Ramos (cell line): Measurements from ENCODE around the gene ARHGAP35.

Experiments
- in situ Hi-C: fragments of 300-500 bp; cut with MboI; formaldehyde crosslinking; loops from one replicate; pipeline ENCODE4 v1.14.3; 2022; ENCODE audit warnings: low sequenced_read_pairs; ENCODE audit not compliant: unreplicated experiment

The ARHGAP35 gene

GRCh38 chr19:46841458-46842083 is 19.2 kb upstream of the ARHGAP35 start:
- in situ Hi-C loops = loop anchor here (5.0 kb wide), 1 partner anchor 89 kb away; no protein-coding TSS in a partner anchor

- in situ Hi-C loops = loop anchor here (5.0 kb wide), 1 partner anchor 90 kb away; no protein-coding TSS in a partner anchor
Observed at GRCh38 chr19:46842791-46843190, 18.0 kb upstream of the ARHGAP35 start.

- in situ Hi-C loops = loop anchor here (5.0 kb wide), 1 partner anchor 92 kb away; no protein-coding TSS in a partner anchor
Observed at GRCh38 chr19:46844067-46844489, 16.7 kb upstream of the ARHGAP35 start.

GRCh38 chr19:46845959-46846459 is 14.8 kb upstream of the ARHGAP35 start:
- in situ Hi-C loops = no loop called here

- in situ Hi-C loops = no loop called here
Observed at GRCh38 chr19:46847528-46847927, 13.3 kb upstream of the ARHGAP35 start.

- in situ Hi-C loops = no loop called here
Observed at GRCh38 chr19:46848389-46848788, 12.4 kb upstream of the ARHGAP35 start.

GRCh38 chr19:46849610-46850009 is 11.2 kb upstream of the ARHGAP35 start:
- in situ Hi-C loops = loop anchor here (5.0 kb wide), 1 partner anchor 143 kb away; no protein-coding TSS in a partner anchor

GRCh38 chr19:46850228-46851203 is 10.3 kb upstream of the ARHGAP35 start, which contains the start of gene AP2S1:
AP2S1 (minus strand) TSS chr19:46850846; CDS start chr19:46850766, 80 bp downstream.
- in situ Hi-C loops = loop anchor here (5.0 kb wide), 1 partner anchor 142 kb away; no protein-coding TSS in a partner anchor

GRCh38 chr19:46852830-46853229 is 8.0 kb upstream of the ARHGAP35 start:
- in situ Hi-C loops = loop anchor here (5.0 kb wide), 1 partner anchor 139 kb away; no protein-coding TSS in a partner anchor

GRCh38 chr19:46854698-46855097 is 6.1 kb upstream of the ARHGAP35 start:
- in situ Hi-C loops = loop anchor here (5.0 kb wide), 1 partner anchor 138 kb away; no protein-coding TSS in a partner anchor

- in situ Hi-C loops = no loop called here
Observed at GRCh38 chr19:46856062-46857022, 4.5 kb upstream of the ARHGAP35 start.

GRCh38 chr19:46859637-46860124 is 1.1 kb upstream of the ARHGAP35 start:
- in situ Hi-C loops = no loop called here

- in situ Hi-C loops = no loop called here
Observed at GRCh38 chr19:46860125-46860845, 512 bp upstream of the ARHGAP35 start.

- in situ Hi-C loops = no loop called here
Observed at GRCh38 chr19:46861691-46862502, 1.1 kb downstream of the ARHGAP35 start.

GRCh38 chr19:46862503-46862834 is 1.7 kb downstream of the ARHGAP35 start:
- in situ Hi-C loops = no loop called here

- in situ Hi-C loops = no loop called here
Observed at GRCh38 chr19:46862974-46863632, 2.3 kb downstream of the ARHGAP35 start.
